HG02759 (cell line): ENCODE data around the gene AZI2.
A peak's percentile ranks its signal among the peaks of the same experiment; 100 is the strongest.

ENCODE experiments used
- ATAC-seq: cut with Tn5 transposase; IDR thresholded peaks from one replicate; pipeline ENCODE4 v1.9.1; 2021; ENCODE audit warnings: mild to moderate bottlenecking, moderate library complexity; ENCODE audit not compliant: unreplicated experiment

AZI2 gene

DNA sequence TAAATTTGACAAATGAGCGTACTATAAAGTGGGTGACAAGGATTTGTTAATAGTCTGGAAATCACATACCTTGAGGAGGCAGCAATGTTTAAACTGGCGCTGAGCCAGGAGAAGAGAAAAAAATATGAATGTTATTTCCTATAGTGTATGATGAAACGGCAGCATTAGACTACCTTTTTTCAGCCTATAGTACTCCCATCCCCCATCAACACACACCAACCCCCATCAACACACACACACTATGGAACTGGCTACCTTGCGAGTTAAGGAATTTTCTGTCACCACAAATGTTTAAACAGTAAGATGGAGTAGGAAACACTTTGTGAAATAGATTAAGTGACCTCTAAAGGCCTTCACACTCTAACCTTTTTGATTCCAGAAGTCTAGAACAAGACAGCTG is 46.9 kb downstream of the AZI2 start:
- no peak for ATAC-seq

DNA sequence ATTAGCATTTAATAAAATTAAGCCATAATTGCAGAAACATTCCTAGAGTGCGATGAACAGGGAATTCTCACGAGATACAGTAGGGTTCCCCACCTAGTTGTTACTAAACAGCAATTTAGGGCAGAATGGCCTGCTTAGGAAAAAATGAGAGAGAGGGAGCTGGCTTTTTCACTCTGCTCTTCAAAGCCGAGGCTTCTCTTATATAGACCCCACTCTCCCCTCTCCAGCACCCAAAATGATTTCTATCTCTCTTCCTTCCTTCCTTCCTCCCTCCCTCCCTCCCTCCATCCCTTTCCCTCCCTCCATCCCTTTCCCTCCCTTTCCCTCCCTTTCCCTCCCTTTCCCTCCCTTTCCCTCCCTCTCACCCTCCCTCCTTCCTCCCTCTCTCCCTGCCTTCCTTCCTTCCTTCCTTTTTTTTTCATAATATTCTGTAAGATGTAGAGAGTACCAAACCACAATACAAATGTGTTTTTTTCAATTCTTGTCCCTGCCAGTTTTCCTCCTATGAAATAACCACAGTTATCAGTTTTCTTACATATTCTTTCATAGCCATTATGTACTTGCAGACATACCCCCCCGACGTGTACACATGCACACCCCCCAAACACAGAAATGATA is 48.2 kb downstream of the AZI2 start:
- no peak for ATAC-seq

- no peak for ATAC-seq
Observed at GRCh38 chr3:28299705-28300104, 48.9 kb downstream of the AZI2 start.

- ATAC-seq = no peak
Observed at GRCh38 chr3:28295898-28296490, 52.6 kb downstream of the AZI2 start.

DNA sequence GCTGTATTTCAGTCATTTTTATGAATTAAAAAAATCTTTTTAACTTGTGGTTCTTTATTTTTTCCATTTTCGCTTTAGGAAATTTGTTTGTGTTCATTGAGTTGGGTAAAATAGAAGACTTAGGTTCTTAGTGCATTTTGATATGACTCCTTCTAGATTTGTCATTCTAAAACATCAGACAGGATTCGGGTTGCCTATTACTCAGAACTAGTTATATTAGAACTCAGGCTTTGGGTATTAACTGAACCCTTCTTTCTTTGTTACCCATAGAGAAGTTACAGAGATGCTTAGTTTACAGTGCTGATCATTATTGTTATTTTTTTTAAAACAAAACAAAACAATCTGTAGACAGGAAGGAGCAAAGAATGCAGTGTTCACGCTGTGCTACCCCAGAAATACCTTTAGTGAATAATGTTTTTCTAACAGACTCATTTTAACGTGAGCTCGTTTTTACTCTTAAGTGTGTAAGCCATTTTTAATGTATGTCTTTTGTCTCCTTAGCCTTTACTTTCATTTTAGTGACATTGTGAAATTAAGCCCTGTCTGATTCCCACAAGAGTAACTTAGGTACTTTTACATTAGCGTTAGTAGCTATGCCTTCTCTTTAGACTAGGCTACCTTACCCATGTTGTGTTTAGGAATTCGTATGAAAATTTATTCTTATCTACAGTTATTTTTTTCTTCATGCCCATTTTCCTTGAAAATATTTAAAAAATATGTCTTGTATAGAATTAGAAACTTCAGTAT is 53.8 kb downstream of the AZI2 start:
- no peak for ATAC-seq

GRCh38 chr3:28292622-28293021 is 56.0 kb downstream of the AZI2 start:
- no peak for ATAC-seq

DNA sequence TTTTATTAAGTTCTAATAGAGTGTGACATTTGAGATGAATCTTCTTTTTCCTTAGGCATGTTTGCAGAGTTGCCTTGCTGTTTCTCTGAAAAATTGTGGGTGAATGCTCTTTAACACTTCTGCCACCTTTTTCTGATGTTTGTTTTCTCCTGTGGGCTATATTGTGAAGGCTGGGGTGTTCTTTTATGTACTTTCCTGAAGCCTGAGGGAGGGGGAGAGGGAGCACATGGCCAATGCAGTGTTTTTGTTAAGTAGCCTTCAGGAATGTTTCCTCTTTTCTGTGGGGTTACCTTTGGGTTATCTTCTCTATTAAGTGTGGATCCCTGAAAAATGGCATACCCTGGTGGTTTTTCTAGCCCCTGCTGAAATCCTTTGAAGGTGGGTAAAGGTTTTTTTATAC is 57.0 kb downstream of the AZI2 start:
- ATAC-seq = no peak

GRCh38 chr3:28290863-28291300 is 57.7 kb downstream of the AZI2 start:
- no peak for ATAC-seq

DNA sequence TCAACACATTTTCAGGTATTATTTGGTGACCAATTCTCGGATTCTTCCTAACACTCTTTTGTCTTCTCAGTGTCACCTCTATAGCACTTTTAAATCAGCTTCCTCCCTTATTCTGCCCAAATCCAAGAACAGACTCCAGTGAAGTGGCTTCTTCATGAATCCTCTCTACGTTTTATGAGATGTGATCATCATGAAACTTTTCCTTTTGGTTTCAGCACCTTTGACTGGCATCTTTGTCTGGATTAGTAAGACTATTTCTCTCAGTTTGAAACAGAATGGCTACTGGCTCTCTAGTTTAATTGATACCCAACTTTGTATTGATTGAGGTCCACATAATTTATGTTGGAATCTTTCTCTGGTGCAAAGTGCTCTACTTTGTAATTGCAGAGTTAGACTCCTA is 61.6 kb downstream of the AZI2 start:
- ATAC-seq = no peak

DNA sequence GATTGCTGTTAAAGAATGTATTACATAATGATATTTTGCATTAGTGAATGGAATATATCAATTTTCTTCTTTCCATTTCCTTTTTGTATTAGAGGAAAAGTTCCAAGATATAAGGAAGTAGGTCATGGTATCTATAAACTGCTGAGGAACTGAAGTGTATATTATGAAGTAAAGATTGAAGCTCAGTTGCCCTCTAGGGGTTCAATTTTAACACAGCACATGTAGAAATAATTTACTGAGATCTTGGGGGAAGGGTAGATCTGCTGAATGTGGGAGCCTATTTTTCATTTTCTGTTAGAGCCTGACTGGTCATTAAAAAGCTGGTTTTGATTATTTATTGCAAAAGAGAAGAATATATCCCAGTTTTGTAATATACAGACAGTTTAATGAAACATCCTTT is 62.0 kb downstream of the AZI2 start:
- ATAC-seq = peak; percentile 86

GRCh38 chr3:28280781-28281180 is 67.8 kb downstream of the AZI2 start:
- no peak for ATAC-seq

DNA sequence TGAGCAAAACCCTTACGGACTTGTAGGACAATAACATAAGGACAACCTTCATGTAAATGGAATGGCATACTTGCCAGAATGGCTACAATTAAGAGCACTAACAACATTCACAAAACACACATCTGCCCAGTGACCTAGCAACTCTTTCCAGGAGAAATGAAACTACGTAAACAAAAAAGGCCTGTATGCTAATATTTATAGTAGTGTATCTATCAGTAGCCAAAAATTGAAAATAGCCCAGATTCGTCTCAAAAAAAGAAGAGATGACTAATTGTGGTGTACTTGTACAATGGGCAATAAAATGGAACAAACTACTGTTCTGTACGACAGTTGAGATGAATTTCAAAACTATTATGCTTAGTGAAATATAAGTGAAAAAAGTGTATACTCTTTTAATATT is 68.9 kb downstream of the AZI2 start:
- peak; percentile 49 for ATAC-seq

GRCh38 chr3:28278918-28279317 is 69.7 kb downstream of the AZI2 start:
- no peak for ATAC-seq

GRCh38 chr3:28273837-28274236 is 74.8 kb downstream of the AZI2 start:
- no peak for ATAC-seq
